ENCODE results near the gene NEU2.
"Not testable (repeated sequence)": the region's sequence is repeated elsewhere in the genome, so short reads cannot be mapped to it uniquely, and the experiment has no call there.

Gene NEU2

GRCh38 chr2:233011268-233011650, 21.2 kb upstream of the NEU2 start:
- no peak for DNase-seq

GRCh38 chr2:233011702-233012131, 20.8 kb upstream of the NEU2 start:
- no peak for DNase-seq

DNA sequence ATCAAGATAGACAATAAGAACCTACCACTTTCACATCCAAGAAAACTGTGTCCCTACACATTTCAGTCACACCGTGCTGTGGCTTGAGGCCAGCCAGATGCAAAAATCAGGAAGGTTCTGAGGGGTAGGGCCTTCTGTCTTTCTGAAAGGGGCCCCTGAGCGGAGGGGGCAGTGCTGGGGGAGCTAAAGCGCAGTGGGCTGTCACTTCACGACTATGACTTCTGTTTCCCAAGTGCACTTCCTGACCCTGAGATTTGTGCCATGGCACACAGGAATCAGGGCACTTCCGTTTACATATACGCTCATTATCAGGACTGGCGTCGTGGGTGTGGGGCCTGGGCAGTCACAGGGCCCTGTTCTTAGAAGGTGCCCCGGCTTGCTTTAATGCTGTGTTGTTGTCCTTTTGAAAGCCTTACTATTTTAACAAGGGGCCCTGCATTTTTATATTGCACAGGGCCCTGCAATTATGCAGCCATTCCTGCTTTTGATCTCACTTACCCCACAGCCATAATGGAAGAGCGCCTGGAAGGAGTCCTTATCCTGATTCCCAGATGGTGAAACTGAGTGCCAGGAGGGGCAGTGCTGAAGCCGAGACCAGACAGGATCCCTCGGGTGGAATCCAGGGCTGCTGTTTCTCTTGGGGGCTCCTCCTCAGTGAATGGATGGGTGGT, 20.0 kb upstream of the NEU2 start:
- DNase-seq: no peak

- no peak for DNase-seq
Measured at GRCh38 chr2:233013027-233013461, 19.4 kb upstream of the NEU2 start, which contains the start of gene NGEF. Gene NGEF, minus strand, starts transcription at chr2:233013256. Its CDS starts 38,366 bp downstream, at chr2:232974890.

DNA sequence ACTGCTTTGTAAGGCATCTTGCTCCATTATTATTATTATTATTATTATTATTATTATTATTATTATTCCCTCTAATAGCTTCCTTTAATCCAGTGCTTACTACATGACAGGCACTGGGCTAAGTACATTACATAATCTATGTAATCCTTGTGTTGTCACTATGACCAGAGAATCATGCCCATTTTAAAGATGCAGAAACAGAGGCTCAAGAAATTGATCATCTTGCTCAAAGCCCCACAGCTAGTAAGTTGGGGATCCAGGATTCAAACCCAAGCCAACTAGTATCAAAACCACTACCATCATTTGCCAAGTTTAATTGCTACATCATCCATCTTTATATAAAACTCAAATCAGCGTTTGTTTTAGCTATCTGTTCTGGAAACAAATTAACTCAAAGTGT, 18.8 kb upstream of the NEU2 start:
- no peak for DNase-seq

DNA sequence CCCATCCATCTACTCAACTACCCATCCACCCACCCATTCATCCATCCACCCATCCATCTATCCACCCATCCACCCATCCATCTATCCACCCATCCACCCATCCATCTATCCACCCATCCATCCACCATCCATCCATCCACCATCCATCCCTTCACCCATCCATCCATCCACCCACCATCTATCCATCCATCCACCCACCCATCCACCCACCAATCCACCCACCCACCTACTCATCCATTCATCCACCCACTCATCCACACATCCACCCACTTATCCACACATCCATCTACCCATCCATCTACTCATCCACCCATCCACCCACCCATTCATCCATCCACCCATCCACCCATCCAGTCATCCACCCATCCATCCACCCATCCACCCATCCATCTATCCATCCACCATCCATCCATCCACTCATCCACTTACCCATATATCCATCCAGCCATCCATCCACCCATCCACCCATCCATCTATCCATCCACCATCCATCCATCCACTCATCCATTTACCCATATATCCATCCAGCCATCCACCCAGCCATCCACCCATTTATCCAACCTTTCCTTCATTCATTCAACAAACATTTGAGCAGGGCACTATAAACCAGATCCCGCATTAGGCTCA, 17.3 kb upstream of the NEU2 start:
- DNase-seq: no peak

DNA sequence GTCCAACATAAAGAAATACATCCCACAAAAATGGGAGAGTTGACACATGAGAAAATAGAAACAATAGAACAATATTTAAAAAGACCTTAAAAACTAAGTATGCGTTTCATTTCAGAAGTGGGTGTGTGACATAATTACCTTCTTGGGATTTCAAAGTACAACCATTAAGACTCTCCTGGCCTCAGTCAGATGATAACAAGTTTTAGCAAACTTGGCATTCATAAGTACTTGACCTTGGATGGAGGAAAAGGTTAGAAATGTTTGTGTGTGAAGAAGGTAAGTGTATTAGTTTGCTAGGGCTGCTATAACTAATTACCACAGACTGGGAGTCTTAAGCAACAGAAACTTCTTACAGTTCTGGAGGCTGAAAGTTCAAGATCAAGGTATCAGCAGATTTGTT, 14.5 kb upstream of the NEU2 start:
- no peak for DNase-seq

- not testable (repeated sequence) for DNase-seq
Measured at GRCh38 chr2:233019610-233020009, 12.9 kb upstream of the NEU2 start.

DNA sequence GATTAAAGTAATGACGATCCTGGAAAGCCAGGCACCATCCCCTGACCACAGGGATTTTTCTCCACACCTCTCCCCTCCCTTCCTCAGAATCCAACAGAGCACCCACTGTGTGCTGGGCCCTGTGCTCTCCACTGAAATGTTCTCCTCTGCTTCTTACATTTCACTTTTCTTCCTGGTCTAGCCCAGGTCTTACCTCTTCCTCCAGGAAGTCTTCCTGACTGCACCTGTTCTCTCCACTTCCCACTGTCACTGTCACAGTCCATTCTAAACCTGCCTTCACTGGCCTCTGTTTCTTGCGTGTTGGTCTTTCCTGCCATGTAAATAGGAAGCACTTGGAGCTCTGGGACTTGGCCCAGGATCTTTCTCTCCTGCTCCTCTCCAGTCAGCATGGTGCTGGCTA, 12.0 kb upstream of the NEU2 start:
- DNase-seq: no peak

DNA sequence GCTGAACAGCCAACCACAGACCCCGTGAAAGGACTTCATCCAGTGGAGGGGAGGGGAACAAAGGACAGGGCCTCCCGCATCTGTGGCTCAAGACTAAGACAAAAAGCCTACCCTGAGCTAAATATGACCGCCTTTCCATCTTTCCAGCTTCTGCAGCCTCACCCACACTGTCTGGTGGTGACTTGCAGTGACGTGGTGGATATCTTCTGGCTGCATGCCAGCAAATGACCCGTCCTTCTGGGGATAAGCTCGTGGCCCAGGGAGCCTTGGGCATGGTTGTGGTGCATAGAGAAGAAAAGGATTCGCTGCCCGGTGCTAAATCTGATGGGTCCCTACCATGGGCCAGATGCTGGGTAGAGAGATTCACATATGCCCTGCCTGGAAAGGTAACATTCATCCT, 10.7 kb upstream of the NEU2 start:
- DNase-seq: no peak

DNA sequence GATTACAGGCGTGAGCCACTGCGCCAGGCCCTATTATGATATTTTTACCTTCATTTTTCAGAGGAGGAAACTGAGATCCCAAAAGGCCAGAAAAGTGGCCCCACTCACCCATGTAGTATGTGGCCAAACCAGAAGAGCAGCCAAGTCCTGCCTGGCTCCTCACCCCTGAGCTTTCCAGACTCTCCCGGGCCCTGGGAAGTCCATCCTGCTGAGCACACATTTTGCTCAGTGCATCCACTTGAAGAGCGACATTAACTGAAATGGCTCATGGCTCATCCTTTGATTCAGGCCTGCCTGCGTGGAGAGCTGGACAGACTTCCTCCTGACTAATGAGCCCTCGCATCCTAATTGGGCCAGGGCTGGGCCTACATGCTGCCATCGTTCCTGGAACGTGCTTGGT, 9.9 kb upstream of the NEU2 start:
- DNase-seq: no peak

DNA sequence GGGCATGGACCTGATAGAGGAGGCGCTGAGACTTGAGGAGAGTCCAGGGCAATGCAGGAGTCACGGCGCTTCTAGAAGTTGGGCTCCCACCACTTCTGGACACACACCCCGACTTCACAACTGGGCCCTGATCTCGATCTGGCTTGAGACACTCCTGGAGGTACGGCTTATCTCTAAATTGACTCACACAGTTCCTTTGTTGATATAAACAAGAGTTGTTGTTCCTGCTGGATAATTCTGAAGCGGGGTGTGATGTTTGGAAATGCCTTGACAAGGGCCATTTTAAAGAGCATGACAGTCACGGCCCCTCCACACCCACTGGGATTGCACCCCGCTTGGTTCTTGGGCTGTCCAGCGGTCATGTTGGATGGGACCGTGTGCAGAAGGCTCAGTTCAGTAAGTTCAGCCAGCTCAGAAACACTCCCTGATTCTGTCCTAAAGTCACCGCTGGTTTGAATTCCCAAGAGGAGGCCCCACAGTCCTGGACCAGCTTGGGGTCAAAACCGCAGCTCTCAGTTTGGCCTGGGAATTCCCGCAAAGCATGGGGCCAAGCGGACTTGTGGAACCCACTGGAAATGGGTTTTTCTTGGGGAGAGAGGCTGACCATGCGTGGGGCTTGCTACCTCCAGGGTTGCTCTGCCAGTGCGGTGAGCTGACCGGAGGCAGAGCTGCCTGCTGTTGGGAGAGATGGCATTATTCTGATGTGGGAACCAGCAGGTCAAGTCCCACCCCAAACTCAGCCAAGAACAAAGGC, 9.3 kb upstream of the NEU2 start:
- DNase-seq: no peak

- DNase-seq: no peak
Measured at GRCh38 chr2:233023761-233024410, 8.6 kb upstream of the NEU2 start.

DNA sequence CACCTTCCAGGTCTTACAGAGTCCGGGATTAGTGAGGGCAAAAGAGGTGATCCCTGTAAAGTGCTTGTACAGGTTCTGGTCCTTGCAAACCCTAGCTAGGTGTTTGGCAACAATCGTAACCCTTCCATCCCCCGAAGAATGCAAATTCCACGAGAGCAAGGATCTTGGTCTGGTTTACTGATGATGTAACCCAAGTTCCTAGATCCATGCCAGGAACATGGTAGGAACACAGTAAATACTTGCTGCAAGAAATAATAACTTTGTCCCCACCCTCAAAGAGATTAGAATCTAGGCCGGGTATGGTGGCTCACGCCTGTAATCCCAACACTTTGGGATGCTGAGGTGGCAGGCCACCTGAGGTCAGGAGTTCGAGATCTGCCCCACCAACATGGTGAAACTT, 6.8 kb upstream of the NEU2 start:
- no peak for DNase-seq

DNA sequence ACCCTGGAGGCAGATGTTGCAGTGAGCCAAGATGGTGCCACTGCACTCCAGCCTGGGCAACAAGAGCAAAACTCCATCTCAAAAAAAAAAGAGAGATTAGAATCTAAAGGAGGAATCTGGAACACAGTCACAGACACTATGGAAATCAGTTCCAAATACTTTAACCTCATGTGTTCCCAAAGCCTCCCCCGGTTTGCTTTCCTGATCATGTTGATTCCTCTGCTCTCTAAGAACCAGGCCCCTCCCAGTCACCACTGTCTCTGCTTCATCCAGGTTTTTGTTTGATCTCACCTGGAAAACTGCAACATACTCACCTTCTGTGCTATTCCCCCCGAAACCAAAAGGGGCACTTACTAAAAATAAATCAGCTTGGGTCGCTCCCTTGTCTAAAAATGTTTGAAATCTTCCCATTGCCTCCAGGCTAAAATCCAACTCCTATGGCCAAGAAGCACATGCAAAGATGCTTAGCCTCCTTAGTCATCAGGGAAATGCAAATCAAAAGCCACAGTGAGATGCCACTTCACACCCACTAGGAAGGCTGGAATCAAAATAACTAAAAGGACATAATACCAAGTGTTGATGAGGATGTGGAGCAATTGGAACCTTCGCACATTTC, 6.2 kb upstream of the NEU2 start:
- DNase-seq: no peak

- no peak for DNase-seq
Measured at GRCh38 chr2:233029321-233029720, 3.2 kb upstream of the NEU2 start.

DNA sequence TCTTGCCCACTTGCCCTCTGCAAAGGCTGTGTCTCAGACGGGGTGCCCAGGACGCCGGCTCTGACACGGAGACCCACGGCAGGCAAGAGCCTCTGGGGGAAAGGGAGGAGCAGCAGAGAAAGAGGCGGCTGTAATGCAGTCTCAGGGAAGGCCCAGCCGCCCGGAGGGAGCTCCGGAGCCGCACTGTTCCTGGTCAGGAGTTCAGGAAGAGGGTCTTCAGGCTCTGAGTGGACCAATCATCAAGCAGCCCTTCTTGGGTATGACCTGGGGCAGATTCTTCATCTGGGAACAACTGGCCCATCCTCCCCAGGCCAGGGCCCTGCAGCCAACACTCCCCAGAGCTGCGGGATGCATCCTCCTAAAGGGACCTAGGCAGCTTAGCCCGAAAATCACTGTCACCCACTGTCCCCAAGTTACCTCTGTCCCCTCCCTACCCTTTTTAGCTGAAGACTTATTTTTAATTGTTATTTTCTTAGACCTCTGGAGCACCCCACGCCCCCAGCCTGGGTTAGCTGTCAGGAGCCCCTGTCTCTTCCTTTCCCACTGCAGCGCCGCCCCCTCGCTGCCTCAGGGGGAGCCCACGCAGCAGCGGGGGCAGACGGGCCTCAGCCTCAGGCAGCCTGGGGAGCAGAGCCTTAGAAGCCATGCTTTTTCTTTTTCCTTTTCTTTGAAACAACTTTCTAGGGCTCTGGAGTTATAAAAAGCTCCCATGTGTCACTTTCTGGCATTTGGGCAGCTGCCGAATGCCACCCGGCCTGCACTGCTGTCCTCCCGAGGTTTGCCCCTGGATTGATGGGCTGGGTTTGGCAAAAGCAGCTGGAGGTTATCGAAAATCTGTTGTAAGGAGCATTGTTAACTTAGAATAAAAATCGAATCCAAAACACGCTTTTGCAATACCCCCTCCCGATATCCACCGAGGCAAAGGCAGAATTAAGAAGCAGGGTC, 644 bp upstream of the NEU2 start:
- DNase-seq: no peak

DNA sequence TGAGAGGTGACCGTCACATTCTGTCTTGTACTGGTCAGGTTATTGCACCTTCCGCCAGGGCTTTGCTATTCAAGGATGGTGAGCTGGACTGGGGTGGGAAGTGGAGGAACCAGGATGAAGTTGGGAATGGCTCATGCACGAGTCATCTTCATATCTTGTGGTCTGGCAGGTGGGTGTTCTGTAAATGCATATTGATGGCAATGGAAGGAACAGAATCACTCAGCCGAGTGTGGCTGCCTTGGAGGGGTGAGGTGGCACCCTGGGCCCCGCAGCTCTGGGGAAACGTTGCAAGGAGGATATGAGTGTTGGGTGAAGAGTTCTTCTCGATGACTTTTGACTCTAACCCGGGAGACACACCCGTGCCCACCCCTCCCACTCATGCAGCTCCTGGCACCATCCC, 1.2 kb downstream of the NEU2 start:
- no peak for DNase-seq

- DNase-seq: no peak
Measured at GRCh38 chr2:233034091-233034882, 1.8 kb downstream of the NEU2 start.

DNA sequence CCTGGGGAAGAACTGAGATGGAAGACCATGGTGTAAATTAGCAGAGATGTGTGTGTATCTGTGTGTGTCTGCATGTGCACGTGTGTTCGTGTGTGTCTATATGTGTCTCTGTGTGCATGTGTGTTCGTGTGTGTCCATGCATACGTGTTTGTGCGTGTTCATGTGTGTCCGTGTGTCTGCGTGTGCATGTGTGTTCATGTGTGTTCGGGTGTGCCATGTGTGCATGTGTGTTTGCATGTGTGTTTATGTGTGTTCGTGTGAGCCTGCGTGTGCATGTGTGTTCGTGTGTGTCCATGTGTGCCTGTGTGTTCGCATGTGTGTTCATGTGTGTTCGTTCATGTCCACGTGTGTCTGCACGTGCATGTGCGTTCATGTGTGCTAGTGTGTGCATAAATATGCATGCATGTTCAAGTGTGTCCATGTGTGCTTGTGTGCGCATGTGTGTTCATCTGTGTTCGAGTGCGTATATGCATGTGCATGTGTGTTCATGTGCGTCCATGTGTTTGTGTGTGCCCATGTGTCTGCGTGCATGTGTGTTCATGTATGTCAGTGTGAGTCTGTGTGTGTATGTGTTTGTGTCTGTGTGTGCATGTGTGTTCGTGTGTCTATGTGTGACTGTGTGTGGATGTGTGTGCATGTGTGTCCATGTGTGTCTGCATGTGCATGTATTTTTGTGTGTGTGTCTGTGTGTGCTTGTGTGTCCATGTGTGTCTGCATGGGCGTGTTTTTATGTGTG, 3.1 kb downstream of the NEU2 start:
- no peak for DNase-seq

All from activated T-cell treated with anti-CD3 and anti-CD28 coated beads for 4 hours (primary cell).